Pancreas (tissue), 10 donors: ENCODE data around the gene GLI3. TPM values are rescaled to one million over a fixed set of nuclear protein-coding genes. Genes with fewer than 3 reads are reported as not detected.

Experiments used
- ATAC-seq, 4 donors: fragments of 200-7000 bp; cut with Tn5 transposase; one replicate each; pipeline versions ENCODE4 v1.8.0 to v1.9.1; 2020; ENCODE audit warnings: mild to moderate bottlenecking in 4 of 4, moderate library complexity in 4 of 4
- DNase-seq, 6 donors: peaks; one replicate each; pipeline ENCODE4 v3.0.0-alpha.2; 2020
- FAIRE-seq: peaks from 2 replicates; lab custom pipeline; 2012; peaks lifted over from hg19 to GRCh38; lab: Jason Lieb, UNC
- H3K27ac ChIP-seq, 4 donors: fragments of 200-600 bp; sonication (generic); 1 replicate in 3 of 4; 2 replicates in 1 of 4; pipeline versions ENCODE4 v1.5.0 to v1.8.0; 2020
- H3K27me3 ChIP-seq, 4 donors: fragments of 200-600 bp; one replicate each; pipeline ENCODE4 v1.8.0; 2021
- H3K36me3 ChIP-seq, 3 donors: fragments of 200-600 bp; sonication (generic) in 1 of 3; one replicate each; pipeline versions ENCODE4 v1.5.0 to v1.8.0; 2020 to 2021
- H3K4me1 ChIP-seq, 3 donors: fragments of 200-600 bp; one replicate each; pipeline ENCODE4 v1.8.0; 2021
- H3K4me3 ChIP-seq, 4 donors: fragments of 200-600 bp; sonication (generic) in 2 of 4; one replicate each; pipeline versions ENCODE4 v1.5.0 to v1.8.0; 2020 to 2021
- H3K9me3 ChIP-seq, 4 donors: fragments of 200-600 bp; one replicate each; pipeline ENCODE4 v1.8.0; 2021
- CTCF ChIP-seq, 4 donors: fragments of 200-600 bp; sonication (generic) in 3 of 4; IDR thresholded peaks; one replicate each; pipeline versions ENCODE4 v1.5.0 to v1.8.0; 2021; ENCODE audit warnings: antibody characterized with exemption in 4 of 4
- WGBS, 2 donors: extraction: QIAGEN DNeasy Blood & Tissue Kit; methylation state at CpG; one replicate each; pipeline ENCODE4 v1.1.7; 2013; 5-methylcytosine and 5-hydroxymethylcytosine counted together
- intact Hi-C, 3 donors: fragments of 100-400 bp; cut with DNase I; formaldehyde crosslinking; loops; one replicate each; pipeline versions ENCODE4 v1.11.1 to v1.14.2; 2022
- polyA plus RNA-seq, 2 donors: library from polyadenylated mRNA; stranded (reverse); fragments of 200-250 nt; gene quantifications; one replicate each; pipeline ENCODE4 v1.2.3, GENCODE V29; 2013
- total RNA-seq, 6 donors: library from RNA; stranded (reverse); fragmentation: NEBNext Ultra II Directional in 4 of 6; extraction: Animal tissue kit (Norgen Biotek cat#: 25700) in 4 of 6; gene quantifications; one replicate each; pipeline versions ENCODE4 v1.2.1 to v1.2.4, GENCODE V29; 2021 to 2023
- donor health status: healthy with polysubstance abuse.
- donor health status: DM: no; HTN: no; CAD: no; lungs with moderate emphysema.
- donor health status: DM: no; HTN: no; CAD: no.
- donor health status: control.
- donor health status: control.
- donor health status: Bipolar disorder and iron deficiency.
- donor health status: DM: yes; HTN: yes; CAD: no.
- donor health status: DM: no; HTN: no; CAD: no.
- donor health status: DM: no; HTN: no; CAD: no.
- donor health status: DM: yes; HTN: yes; CAD: no.

GLI3 gene
- total and polyA plus RNA-seq, 8 donors, result 0.38 to 6.2 (median 1.4) TPM

- ATAC-seq, result no peak
These were observed 226.3 kb downstream of the GLI3 start for GRCh38 chr7:42010751-42011150.

GRCh38 chr7:42006801-42007513, 230.1 kb downstream of the GLI3 start:
- no peaks in the 10 kb centered on the region for H3K27me3 ChIP-seq
- DNase-seq (peak in 4 of 6 donors; percentile 36 to 66 (median 40)), FAIRE-seq (no peak), ATAC-seq (peak; percentile 91 to 94 (median 93))
- no peaks in the 10 kb centered on the region for H3K36me3 ChIP-seq
- H3K9me3 ChIP-seq, result no peaks in the 10 kb centered on the region
- no peak overlapping the region for H3K4me3 ChIP-seq
- H3K27ac ChIP-seq, result peak overlapping the region in 1 of 4 donors; percentile 78
- intact Hi-C loops, result no loop called here
- 38 to 42% methylated on average over 3 of the region's 3 CpGs for WGBS, 2 donors
- no peak for TF ChIP-seq CTCF (IDR thresholded peaks at IDR 0.05)
- H3K4me1 ChIP-seq, result peaks cover 0 to 16% (median 13%) of the 10 kb centered on the region in 3 donors

More at GRCh38 chr7:42010751-42011150, 226.3 kb downstream of the GLI3 start:
- H3K4me1 ChIP-seq, result peaks cover 0 to 16% (median 13%) of the 10 kb centered on the region in 3 donors
- no peak for DNase-seq
- FAIRE-seq, result no peak
- no peak overlapping the region for H3K4me3 ChIP-seq
- no peaks in the 10 kb centered on the region for H3K9me3 ChIP-seq
- H3K36me3 ChIP-seq, result no peaks in the 10 kb centered on the region
- H3K27me3 ChIP-seq, result no peaks in the 10 kb centered on the region
- H3K27ac ChIP-seq, result no peak overlapping the region
- intact Hi-C loops, result no loop called here
- no peak for TF ChIP-seq CTCF (IDR thresholded peaks at IDR 0.05)

GRCh38 chr7:42002654-42003053, 234.4 kb downstream of the GLI3 start:
- DNase-seq, result peak in 4 of 6 donors; percentile 37 to 76 (median 69)
- Histone ChIP-seq H3K36me3 (no peaks in the 10 kb centered on the region), H3K4me1 (peaks cover 0 to 16% (median 13%) of the 10 kb centered on the region in 3 donors), H3K9me3 (no peaks in the 10 kb centered on the region), H3K27me3 (no peaks in the 10 kb centered on the region), H3K27ac (no peak overlapping the region), H3K4me3 (no peak overlapping the region)
- intact Hi-C loops, result no loop called here
- WGBS, 2 donors, result 30 to 31% methylated on average over 2 of the region's 2 CpGs
- ATAC-seq, result peak; percentile 63 to 73 (median 70)
- TF ChIP-seq CTCF (IDR thresholded peaks at IDR 0.05), result no peak
- FAIRE-seq, result no peak

- no peak overlapping the region for H3K4me3 ChIP-seq
- TF ChIP-seq CTCF (IDR thresholded peaks at IDR 0.05), result no peak
- no peaks in the 10 kb centered on the region for H3K36me3 ChIP-seq
- H3K27me3 ChIP-seq, result no peaks in the 10 kb centered on the region
- DNase-seq, result no peak
- WGBS, 2 donors, result 86 to 92% methylated on average over 6 of the region's 6 CpGs
- intact Hi-C loops, result no loop called here
- ATAC-seq, result no peak
- no peaks in the 10 kb centered on the region for H3K9me3 ChIP-seq
- H3K27ac ChIP-seq, result no peak overlapping the region
- no peaks in the 10 kb centered on the region for H3K4me1 ChIP-seq
- no peak for FAIRE-seq
These were observed 237.2 kb downstream of the GLI3 start for GRCh38 chr7:41999736-42000283.

- H3K4me1 ChIP-seq, result no peaks in the 10 kb centered on the region
- 52 to 56% methylated on average over 2 of the region's 2 CpGs for WGBS, 2 donors
- FAIRE-seq (no peak), DNase-seq (no peak), ATAC-seq (peak in 2 of 4 donors; percentile 30 to 86)
- H3K27me3 ChIP-seq, result no peaks in the 10 kb centered on the region
- H3K9me3 ChIP-seq, result no peaks in the 10 kb centered on the region
- no peaks in the 10 kb centered on the region for H3K36me3 ChIP-seq
- no peak for TF ChIP-seq CTCF (IDR thresholded peaks at IDR 0.05)
- no peak overlapping the region for H3K4me3 ChIP-seq
- intact Hi-C loops, result no loop called here
- no peak overlapping the region for H3K27ac ChIP-seq
These were observed 239.0 kb downstream of the GLI3 start for GRCh38 chr7:41998041-41998440.
